NCI-H2227 (cell line): ENCODE data around the gene COL18A1.
"Not testable (repeated sequence)": the region's sequence is repeated elsewhere in the genome, so short reads cannot be mapped to it uniquely, and the experiment has no call there.

Experiments
- DNase-seq: peaks from one replicate; lab custom pipeline; 2025; ENCODE audit not compliant: unreplicated experiment; lab: John Stamatoyannopoulos, UW

COL18A1 gene

DNA sequence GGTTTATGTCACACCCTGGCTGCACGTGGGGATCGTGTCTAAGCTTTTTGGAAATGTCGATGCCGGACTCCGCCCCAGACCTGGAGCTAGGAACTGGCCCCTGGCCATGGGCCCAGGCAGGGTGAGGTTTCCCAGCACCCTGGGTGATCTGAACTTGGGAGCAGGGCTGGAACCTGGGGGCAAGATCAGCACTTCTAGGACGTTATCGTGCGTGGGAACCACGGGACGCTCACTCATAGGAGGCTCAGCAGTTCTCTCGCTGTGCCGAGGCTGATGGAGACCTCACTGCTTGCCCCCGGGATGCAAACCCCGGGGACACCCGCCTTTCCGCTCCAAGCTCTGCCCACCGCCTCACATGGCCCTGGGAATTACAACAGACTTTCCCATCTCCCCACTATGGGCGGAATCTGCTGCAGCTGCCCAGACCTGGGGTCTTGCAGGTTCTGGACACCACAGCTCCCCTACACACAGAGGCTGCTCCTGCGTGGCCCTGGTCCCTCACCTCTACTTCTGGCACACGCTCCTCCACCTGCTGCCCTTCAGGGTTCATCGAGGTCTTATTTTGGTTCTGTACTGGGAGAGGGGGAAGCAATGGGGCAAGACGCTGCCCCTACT, 35.9 kb downstream of the COL18A1 start:
- no peak for DNase-seq

GRCh38 chr21:45441431-45442255, 36.7 kb downstream of the COL18A1 start:
- no peak for DNase-seq

DNA sequence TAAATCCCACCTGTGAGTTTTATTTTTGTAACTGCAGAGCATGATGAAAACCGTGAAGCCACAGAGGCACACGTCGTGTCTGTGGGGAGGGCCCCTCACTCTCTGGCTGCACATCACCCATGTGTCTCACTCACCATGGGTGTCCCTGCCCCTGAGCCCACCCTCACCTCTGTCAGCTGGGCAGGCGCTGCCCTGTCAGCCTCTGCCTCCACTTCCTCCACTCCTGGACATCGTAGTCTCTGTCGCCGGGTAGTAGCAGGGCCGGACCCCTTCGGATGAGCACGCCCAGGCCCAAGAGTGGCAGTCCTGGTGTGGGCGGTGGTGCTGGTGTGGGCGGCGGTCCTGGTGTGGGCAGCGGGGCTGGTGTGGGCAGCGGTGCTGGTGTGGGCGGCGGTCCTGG, 37.3 kb downstream of the COL18A1 start:
- no peak for DNase-seq

- not testable (repeated sequence) for DNase-seq
Measured at GRCh38 chr21:45442686-45443594, 38.0 kb downstream of the COL18A1 start.

DNA sequence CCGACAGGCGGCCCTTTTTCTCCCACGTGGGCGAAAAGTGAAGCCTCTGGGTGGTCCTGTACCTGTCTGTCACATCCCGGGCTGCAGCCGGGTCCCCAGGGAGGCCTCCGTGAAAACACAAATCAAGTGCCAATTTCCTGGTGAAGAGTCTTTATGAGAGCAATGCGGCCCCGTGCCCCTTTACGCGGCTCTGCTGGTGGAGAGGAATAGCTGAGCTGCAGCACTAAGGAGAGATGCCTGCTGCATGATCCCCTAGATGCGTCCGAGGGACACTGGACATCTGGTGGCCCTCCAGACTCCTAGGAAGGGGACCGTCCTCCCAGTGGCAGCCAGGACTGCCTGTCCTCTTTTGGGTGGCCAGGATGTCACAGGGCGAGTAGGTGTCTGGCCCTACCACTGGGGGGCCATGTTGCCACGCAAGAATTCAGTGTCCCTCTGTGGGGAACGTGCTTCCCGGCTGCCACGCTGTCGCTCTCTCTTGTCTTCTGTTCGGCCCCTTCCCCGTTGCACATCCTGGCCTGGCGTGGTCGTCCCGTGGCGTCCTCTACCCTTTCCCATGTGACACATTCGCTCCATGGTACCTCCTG, 38.7 kb downstream of the COL18A1 start:
- no peak for DNase-seq

DNA sequence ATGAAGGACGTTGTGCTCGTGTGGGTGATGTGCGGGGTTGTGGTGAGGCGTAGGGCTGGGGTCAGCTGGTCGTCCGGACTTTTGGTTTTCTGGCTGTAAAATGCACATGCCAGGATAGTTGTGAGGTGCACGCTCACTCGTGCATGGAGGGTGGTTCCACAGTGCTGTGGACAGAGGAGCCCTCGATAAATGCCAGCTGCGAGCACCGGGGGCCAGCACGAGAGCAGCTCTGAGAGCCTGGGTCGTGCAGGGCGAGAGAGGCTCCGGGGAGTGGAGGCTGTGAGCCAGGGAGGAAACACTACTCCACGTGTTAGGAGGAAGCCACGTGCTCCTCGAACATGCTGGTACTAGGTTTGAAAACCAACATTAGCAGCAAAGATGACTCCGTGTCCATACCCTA, 39.4 kb downstream of the COL18A1 start:
- no peak for DNase-seq

GRCh38 chr21:45445369-45445768, 40.4 kb downstream of the COL18A1 start:
- DNase-seq: no peak

GRCh38 chr21:45447821-45448220, 42.9 kb downstream of the COL18A1 start:
- DNase-seq: no peak

GRCh38 chr21:45448283-45448809, 43.4 kb downstream of the COL18A1 start:
- no peak for DNase-seq

GRCh38 chr21:45448810-45449657, 44.1 kb downstream of the COL18A1 start:
- DNase-seq: no peak

DNA sequence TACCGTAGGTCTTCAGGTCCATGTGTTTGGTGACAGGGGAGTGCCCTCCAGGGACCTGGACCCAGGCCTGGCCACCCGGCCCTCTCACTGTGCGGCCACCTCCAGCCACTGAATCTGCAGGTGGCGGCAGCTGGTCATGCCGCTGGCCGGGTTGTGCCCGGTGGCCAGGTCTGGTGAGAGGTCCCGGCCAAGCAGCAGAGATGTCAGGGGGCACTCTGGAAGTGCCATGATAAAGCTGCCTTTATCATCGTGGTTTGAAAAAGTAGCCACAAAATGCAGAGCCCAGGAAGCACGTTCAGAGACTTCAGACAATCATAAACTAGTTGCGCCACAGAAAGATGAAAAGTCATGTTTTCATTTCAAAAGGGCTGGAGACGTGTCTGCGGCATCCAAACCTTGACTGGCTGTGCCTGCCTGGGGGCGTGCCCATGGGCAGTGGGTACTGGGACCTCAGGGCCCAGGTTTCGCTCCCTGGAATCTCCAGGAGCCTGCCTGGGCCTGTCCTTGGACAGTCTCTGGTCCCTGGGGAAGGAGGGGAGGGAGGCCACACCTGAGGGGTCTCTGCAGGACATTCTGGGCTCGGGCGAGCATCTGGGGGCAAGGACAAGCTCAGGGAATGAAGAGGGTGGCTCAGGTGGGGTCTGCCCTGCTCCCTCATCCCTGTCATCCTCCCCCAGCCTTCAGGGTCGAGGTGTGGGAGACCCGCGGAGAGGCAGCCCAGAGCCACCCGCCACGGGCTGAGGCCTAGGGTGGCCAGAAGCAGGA, 44.9 kb downstream of the COL18A1 start:
- no peak for DNase-seq

- DNase-seq: no peak
Measured at GRCh38 chr21:45450423-45451090, 45.6 kb downstream of the COL18A1 start.

GRCh38 chr21:45451091-45451740, 46.3 kb downstream of the COL18A1 start:
- no peak for DNase-seq

DNA sequence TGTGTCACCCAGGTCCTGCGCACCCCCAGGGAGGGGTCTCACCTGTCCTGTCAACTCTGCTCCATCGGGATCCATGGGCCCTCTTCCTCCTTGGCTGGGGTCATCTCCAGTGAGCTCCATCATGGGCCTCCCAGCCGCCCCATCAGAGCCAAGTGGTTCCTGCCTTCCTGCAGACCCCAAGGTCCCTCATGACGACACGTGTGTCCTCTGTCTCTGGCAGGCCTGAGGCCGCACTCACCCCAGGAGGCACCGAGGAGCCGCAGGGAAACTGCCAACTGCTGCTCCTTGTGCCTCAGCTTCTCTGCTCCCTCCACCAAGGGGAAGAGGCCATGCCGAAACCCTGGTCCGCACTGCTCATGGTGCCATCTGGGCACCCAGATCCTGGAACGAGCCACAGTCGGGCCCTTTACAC, 46.8 kb downstream of the COL18A1 start:
- DNase-seq: no peak

DNA sequence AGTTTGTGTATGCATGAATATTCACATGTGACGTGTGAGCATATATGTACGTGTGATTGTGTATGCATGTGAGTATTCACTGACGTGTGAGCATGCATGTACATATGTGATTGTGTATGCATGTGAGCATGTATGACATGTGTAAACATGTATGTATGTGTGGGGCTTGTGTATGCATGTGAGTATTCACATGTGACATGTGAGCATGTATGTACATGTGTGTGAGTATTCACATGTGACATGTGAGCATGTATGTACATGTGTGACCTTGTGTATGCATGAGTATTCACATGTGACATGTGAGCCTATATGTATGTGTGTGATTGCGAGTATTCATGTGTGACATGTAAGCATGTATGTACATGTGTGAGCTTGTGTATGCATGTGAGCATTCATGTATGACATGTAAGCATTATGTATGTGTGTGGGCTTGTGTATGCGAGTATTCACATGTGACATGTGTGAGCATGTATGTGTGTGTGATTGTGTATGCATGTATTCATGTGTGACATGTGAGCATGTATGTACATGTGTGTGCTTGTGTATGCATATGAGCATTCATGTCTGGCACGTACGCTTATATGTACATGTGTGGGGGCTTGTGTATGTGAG, 47.8 kb downstream of the COL18A1 start:
- DNase-seq: no peak

- no peak for DNase-seq
Measured at GRCh38 chr21:45453308-45453950, 48.5 kb downstream of the COL18A1 start.
